GM21619 (cell line): ENCODE data around the gene RBM5.
"Not testable (repeated sequence)": the region's sequence is repeated elsewhere in the genome, so short reads cannot be mapped to it uniquely, and the experiment has no call there.

Source experiments
- ATAC-seq: cut with Tn5 transposase; IDR thresholded peaks from one replicate; pipeline ENCODE4 v1.9.1; 2021; ENCODE audit not compliant: unreplicated experiment

The RBM5 gene

DNA sequence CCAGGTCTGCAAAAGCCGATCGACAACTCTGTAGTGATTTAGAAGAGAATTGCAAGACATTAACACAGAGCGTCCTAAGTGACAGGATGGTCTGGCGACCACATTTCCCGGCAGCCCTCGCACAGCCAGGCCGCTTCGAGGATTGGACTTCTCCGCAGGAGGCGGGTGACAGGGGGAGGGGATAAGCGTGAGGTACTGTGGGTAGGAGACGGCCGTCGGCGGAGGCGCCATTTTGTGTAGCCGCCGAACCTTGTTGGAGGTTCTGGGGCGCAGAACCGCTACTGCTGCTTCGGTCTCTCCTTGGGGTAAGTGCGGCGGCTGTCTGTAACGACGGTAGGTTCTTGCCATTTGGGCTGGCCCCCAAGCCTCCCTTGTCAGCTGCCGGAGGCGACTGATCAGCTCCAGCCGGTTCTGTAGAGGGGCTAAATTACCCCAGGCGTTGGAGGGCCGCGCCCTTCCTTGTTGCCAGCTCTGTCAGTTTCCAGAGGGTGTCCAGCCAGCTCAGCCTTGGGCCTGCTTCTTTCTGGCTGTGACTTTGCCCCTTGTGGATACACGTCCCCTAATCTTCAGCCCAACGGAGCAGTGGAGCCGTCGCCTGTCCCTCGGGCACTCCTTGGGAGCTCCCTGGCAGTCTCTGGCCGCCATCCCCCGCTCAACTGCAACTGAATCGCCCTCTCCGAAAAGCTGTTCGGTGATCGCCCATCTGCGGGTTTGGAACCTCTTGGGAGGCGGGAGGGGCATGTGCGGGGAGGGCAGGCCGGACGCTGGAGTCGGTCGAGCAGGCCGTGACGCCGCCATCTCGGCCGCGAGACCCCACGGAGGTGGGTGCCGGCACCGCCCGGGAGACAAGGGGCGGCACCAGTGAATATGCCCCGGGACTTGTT, at the start of gene RBM5:
RBM5 (plus strand) TSS at position 195 of the 884 bp plus-strand sequence. CDS start 1,516 bp downstream, outside the sequence.
- peak; percentile 99 for ATAC-seq

DNA sequence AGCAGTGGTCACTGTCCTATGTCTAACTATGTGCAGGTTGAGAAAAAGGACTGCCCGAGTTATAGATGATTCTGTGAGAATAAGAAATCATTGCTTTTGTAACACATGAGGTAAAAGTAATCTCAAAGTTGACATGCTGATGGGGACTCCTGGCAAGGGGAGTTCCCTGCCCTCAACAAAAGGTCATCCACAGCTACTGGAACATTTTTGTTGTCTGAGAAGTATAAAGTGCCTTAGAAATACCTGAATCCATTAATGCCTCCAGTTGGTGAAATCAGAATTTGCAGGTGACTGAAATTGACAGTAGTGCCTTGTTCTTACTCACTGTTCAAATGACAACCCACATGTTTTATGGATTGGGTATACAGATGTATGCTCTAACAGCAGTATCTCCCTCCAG, 43.7 kb upstream of the RBM5 start:
- no peak for ATAC-seq

DNA sequence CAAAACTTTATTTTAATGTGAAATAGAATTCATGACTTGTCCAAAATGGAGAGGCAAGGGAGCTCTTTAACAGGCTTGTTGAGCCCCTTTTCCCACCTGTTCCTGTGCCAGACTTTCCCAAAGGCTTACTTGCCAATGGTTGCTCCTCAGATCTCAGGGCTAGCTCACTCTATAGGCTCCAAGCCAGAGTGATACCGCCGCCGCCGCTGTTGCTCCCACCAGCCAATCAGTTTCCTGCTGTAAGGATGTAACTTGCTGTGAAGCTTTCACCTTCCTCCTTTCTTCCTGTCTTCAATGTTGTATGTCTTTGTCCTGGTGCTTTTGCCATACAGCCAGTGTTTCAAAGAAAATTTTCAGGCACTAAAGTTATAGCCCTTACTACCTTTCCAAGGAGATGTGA, 41.3 kb upstream of the RBM5 start:
- ATAC-seq = no peak

DNA sequence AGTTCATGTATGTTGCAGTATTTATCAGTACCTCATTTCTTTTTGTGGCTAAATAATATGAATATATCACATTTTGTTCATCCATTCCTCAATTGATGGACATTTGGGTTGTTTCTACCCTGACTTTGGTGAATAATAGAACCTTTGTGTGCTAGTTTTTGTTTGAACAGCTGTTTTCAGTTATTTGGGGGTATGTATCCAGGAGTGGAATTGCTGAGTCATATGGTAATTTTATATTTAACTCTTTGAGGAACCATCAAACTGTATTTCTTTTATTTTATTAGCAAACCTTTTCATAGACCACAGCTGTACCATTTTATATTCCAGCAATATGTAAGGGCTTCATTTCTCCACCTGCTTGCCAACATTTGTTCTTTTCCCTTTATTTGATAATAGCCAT, 38.4 kb upstream of the RBM5 start:
- no peak for ATAC-seq

DNA sequence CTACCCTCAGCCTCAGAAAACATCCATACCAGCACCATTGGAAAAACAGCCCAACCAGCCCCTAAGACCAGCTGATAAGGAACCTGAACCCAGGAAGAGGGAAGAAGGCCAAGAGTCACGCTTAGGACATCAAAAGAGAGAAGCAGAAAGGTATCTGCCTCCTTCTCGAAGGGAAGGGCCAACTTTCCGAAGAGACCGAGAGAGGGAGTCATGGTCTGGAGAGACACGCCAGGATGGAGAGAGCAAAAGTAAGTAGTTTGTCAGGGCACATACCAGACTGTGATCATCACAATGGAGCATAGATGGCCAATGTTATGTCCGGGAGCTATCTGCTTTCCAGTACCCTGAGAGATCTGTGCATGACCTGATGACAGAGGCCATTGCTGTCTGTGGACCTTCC, 31.0 kb upstream of the RBM5 start:
- no peak for ATAC-seq

DNA sequence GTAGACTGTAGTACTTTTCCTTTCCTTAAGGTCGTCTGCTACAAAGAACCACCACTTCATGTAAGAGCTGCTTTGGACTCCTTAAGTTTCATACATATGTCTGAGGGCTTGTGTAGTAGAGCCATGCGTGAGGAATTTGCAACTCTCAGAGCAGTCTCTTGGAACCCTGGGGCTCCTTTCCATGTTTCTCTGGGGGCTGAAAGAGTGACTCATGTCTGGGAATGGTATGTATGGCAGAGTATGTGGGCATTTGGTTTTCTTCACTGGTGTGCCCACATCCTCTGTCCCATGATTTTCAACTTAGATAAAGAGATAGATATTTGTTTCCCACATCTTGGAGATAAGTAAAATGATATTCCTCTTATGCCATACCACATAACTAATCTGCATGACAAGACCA, 20.6 kb upstream of the RBM5 start:
- no peak for ATAC-seq

DNA sequence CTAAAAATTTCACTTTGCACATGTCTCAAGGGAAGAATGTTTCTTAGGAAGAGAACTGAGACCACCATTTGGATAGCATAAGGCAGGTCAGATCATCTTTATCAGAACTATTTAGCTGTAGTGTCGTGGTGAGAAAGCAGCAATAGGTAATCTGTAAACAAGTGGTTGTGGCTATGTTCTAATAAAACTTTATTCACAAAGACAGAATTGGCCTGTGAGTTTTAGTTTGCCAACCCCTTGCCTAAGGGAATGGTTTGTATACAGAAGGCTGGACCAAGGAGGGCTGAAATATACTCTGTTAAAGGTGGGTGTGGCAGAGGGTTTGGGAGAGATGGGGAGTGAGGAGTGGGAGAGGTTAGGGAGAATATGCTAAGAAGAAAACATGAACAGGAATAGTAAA, 10.6 kb upstream of the RBM5 start:
- no peak for ATAC-seq

DNA sequence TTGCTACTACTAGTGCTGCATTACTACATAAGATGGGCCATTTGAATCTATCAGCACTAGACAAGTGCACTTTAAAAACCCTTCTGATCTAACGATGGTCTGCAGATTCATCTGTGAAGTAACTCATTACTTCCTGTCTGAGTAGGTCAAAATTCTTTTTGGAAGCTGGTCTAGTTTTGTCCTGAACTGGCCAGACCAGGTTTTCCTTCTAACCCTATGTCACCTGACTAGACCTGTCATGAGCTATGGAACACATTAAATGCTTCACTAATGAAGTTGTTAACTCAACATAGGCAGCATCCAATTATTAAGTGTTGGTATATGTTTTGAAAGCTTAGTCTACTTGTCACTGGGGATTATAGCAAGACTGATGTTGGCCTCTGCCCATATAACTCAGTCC, 10.1 kb upstream of the RBM5 start:
- ATAC-seq = no peak

DNA sequence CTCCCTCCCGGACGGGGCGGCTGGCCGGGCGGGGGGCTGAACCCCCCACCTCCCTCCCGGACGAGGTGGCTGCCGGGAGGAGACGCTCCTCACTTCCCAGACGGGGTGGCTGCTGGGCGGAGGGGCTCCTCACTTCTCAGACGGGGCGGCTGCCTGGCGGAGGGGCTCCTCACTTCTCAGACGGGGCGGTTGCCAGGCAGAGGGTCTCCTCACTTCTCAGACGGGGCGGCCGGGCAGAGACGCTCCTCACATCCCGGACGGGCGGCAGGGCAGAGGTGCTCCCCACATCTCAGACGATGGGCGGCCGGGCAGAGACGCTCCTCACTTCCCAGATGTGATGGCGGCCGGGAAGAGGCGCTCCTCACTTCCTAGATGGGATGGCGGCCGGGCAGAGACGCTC, 3.8 kb upstream of the RBM5 start:
- ATAC-seq = not testable (repeated sequence)

DNA sequence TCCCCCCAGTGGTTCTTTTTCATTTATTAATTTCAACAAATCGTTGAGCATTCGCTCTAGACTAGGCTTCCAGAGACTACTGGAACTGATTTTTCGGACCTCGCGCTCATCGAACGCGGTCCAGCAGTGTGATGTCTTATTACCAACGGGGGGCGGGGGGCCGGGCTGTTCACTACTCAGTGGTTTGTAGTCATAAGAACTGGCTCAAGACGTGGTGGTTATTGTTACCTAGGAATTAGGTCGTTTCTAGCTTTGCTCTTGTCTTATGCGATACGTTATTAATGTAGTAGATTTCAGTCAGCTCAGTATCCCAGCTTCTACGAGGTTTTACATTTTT, 858 bp downstream of the RBM5 start:
- no peak for ATAC-seq

DNA sequence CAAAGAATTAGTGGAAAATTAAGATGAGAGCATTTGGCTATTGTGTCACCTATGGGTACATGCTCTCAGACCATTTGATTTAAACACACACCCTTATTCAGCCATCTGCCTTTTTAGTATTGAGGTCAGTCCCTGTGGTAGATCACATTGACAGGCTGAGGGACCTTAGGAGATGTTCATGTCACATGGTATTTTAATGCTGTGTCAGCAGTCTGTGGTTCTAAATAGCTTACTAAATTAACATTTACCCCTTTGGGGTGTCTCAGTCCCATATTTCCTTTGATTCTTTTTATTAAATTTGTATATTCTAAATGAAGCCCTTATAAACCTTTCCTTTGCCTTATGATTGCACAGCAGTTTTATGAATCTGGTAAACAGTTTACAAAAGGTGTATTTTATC, 2.3 kb downstream of the RBM5 start:
- ATAC-seq = no peak

DNA sequence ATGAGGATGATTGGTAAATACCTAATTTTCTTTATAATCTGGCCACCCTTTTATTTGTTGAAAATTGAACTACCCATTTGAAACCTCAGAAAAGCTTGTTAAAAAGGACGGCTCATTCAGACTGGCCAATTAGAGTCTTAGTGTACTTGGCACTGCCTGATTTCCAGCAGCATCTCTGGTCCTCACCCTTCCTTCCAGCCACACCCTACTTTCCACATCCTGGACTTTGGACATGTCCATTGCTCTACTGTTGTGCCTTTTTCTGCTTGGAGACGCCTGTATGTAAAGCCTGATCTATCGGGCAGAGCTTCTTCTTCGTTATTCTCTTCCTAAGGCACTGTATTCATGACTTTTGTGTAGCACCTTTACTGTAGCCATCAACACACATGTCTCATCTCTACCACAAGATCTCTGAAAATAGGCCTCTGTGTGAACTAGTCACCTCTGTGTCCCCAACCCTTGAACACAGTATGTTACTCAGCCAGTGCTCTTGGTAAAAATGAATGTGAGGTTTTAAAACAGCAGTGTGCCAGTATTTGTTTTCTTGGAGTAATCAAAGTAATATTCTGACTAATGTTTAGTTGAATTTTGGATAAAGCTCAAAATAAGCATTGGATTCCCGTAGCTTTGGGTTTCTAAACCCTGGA, 6.8 kb downstream of the RBM5 start:
- no peak for ATAC-seq

DNA sequence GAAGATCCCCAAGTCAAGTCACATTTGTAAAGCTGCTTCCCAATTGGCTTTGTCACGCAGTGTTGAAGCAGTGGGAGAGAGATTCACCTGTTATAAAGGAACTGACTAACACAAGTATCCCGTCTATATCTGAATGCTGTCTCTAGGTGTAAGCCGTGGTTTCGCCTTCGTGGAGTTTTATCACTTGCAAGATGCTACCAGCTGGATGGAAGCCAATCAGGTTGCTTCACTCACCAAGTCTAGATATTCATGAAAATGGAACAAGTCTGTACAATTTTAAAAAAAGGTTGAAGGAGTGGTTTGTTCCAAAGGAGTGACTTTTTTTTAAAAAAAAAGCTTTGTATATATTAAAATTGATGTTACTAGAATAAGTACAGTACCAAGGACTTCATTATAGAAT, 11.7 kb downstream of the RBM5 start:
- ATAC-seq = no peak

DNA sequence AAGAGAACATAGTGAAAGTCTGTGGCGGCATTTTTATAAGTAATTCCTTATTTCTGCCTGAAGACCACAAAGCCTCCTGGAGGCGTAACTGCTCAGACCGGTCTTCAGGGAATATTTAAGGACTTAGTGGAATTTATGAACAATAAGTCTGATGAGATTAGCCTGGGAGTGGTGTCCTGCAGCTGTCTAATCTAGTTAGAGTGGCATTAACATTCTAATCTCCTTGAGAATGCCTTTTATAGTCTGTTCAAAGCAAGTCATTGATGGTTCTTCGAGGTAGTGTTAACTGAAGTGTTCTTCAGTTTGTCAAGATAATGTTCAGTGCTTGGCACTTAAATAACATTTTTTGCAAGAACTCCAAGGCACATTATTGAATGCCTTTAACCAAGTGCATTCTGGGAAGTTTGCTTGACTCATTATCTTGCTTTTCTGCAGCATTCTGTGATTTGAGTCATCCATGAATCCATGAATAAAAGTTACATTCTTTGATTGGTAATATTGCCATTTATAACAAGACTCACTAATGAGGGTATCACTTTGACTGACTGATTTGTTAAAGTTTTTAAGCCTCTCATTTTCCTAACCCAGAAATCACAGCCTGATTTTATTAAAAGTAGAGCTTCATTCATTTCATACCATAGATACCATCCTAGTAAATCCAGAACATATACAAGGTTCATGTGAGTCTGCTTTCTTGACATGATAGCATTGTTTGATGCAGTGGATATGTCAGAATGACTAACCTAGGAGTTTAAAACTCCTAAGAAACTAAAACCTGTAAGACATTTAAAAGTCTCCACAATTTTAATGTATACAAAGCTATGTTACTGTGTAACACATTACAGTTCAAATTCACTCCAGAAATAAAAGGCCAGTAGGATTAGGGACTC, 12.5 kb downstream of the RBM5 start:
- ATAC-seq = no peak

DNA sequence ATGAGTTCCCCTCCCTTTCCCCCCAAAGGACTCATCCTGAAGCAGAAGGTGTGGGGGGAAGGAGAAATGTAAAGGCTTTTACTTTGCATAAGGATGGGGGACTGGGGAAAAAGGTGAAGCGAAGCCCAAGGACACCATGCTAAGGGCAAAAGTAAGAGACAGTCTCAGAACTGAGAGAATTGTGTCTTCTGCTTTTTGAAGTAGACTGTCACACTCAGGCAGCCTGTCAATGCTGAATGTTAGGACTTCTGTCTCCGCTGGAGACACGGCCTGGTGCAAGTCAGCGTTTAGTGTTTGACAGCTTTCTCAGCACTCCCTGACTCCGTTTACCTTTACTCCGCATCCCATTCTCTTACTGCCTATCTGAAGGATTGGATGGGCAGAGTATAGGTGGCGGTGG, 13.8 kb downstream of the RBM5 start:
- ATAC-seq = no peak

DNA sequence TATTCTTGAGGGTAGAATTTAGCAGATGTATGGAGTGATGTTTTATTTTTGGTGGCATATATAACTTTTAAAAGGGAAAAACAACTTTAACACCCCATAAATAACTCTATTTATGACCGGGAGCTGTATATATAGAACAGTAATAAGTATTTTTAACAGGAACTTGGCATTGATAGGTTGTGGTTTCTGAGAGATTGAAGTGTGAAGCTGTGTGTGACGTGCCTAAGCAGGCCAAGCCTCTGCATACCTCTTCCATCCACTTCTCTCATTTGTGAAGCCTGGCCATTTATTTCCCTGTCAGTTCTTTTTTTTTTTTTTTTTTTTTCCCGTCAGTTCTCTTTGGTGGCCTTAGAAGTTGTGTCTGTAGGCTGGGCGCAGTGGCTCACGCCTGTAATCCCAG, 23.0 kb downstream of the RBM5 start:
- no peak for ATAC-seq

DNA sequence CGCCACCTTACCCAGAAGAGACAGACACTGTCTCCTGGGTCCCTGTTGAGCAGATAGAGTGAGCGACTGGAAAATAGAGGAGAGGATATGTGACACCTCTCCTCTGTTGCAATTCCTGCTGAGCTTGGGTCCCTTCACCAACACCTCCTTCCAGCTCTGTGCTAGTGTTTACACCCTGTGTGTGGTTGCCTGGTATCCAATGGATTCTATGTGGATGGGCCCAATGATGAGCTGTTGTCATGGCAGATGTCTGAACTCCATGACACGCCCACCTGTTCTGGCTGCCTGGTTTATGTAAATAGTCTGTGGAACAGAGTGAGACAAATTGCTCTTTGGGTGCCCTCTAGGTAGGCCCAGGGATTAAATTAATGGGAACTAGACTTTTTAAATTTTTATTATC, 23.7 kb downstream of the RBM5 start:
- no peak for ATAC-seq

DNA sequence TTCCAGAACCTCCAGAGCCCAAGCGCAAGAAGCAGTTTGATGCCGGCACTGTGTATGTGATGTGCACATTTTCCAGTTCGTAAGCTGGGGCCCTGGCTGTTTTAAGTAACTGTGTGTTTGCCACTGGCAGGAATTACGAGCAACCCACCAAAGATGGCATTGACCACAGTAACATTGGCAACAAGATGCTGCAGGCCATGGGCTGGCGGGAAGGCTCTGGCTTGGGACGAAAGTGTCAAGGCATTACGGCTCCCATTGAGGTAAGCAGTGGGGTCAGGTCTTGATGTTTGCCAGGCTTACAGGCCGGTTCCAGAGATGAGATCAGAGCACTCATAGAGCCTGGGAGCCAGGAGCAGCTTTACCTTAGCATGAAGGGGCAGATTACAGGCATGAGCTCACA, 28.4 kb downstream of the RBM5 start:
- ATAC-seq = no peak

DNA sequence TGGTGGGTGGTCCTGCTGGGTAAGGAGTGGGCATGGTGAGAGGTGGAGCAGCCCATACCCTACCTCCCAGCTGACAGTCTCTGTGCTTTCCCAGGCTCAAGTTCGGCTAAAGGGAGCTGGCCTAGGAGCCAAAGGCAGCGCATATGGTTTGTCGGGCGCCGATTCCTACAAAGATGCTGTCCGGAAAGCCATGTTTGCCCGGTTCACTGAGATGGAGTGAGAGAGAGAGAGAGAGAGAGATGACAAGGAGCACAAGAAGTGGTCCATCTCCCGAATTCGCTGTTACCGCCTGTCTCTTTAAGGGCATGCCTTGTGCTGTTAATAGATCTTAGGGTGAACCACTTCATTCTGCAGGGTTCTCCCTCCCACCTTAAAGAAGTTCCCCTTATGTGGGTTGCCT, 29.5 kb downstream of the RBM5 start:
- no peak for ATAC-seq

DNA sequence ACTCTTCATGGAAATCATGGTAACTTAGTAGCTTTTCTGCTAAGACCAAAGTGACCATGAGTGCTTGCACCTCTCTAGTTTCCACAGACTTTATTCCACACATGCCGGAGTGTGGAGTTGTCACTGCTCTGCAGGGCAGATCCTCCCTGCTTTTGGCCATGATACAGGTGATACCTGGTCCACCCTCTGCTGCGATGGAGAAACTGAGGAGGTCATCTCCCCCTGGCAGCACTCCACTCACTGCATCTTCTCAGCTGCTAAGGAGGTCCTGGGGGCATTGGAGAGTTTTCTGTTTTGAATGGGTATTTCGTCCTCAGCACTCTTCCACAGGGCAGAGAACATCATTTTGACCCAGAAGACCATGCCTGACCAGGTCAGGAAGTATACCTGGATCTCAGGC, 31.1 kb downstream of the RBM5 start:
- no peak for ATAC-seq

DNA sequence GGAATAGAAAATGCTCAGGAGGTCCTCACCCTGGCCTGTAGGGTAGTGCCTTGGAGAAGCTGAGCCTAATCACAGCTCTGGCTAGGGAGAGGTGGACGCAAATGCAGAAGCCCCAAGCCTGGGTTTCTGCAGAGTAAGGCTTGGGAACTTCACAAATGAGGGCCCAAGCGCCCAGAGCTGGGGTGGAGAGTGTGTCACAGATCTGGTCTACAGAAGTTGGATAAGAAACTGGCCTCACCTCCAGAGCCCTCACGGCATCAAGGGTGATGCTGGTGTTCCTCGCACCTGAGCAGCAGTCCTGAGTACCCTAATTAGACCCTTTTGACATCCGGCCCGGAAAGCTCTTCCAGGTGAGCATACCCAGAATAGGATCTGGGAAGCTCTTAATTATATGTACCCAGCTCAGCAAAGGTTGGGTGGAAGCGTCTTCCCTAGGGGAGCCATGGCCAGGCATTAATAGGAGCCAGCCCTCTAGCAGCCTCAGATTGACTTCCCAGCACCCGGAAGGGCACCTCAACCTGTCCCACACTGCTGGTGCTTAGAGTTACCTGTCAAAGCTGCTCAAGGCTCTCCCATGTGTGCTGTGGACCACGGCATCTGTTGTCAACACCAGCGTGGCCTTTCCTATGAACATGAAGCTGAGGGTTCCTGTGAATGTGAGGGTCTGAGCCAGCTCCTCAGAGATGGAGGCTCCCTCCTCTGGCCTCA, 31.8 kb downstream of the RBM5 start:
- ATAC-seq = no peak
